Endothelial cell of umbilical vein (primary cell): Measurements from ENCODE around the gene ZDHHC13. TPM values are rescaled to one million over a fixed set of nuclear protein-coding genes. Genes with fewer than 3 reads are reported as not detected.

ENCODE experiments used
- BruUV-seq: library from RNA; stranded (reverse); fragments of 400-500 nt; replicated peaks from 2 replicates; lab custom pipeline; 2021; lab: Mats Ljungman, UMichigan
- CTCF ChIA-PET: fragments of 300-600, 350-600 bp; sonication (Branson Sonifier 250); formaldehyde crosslinking; loops from one replicate; lab custom pipeline; 2021; ENCODE audit warnings: antibody characterized with exemption, inconsistent platforms; lab: Charles Lee
- POLR2A ChIA-PET: fragments of 300-600, 350-600 bp; sonication (Branson Sonifier 250); formaldehyde crosslinking; loops from one replicate; lab custom pipeline; 2021; ENCODE audit warnings: antibody characterized with exemption, inconsistent platforms; lab: Charles Lee
- DNase-seq: peaks from one replicate; pipeline ENCODE4 v3.0.0-alpha.2; 2011; ENCODE audit warnings: low read depth, low spot score
- FAIRE-seq: peaks from 2 replicates; lab custom pipeline; 2011; peaks lifted over from hg19 to GRCh38; lab: Jason Lieb, UNC
- H2AFZ ChIP-seq: 2 replicates; pipeline ENCODE4 v1.6.0; 2012; ENCODE audit warnings: low read depth, low read length, control low read depth, inconsistent platforms
- H3K27ac ChIP-seq: 2 replicates; pipeline ENCODE4 v1.5.1; 2011; ENCODE audit warnings: low read depth, mild to moderate bottlenecking, control low read depth, low read length, moderate library complexity; ENCODE audit not compliant: insufficient read depth
- H3K27me3 ChIP-seq, 2 experiments: 2 replicates each; pipeline versions ENCODE4 v1.6.0 to v1.6.1; 2011; ENCODE audit warnings: low read length in 2 of 2, mixed read lengths in 1 of 2; ENCODE audit not compliant: control insufficient read depth in 2 of 2, insufficient read depth in 2 of 2
- H3K36me3 ChIP-seq, 2 experiments: 2 replicates in 1 of 2; 3 replicates in 1 of 2; pipeline ENCODE4 v1.5.1; 2011; ENCODE audit warnings: low read length in 2 of 2, mild to moderate bottlenecking in 1 of 2, moderate library complexity in 1 of 2; ENCODE audit not compliant: control insufficient read depth in 2 of 2, insufficient read depth in 2 of 2; ENCODE audit errors: extremely low read depth in 1 of 2
- H3K4me1 ChIP-seq: 3 replicates; pipeline ENCODE4 v1.5.1; 2011; ENCODE audit warnings: mild to moderate bottlenecking, low read length; ENCODE audit not compliant: control insufficient read depth, insufficient read depth; ENCODE audit errors: extremely low read depth
- H3K4me2 ChIP-seq: 2 replicates; pipeline ENCODE4 v1.6.1; 2011; ENCODE audit warnings: low read length, control low read depth, mixed read lengths; ENCODE audit not compliant: insufficient read depth
- H3K4me3 ChIP-seq, 3 experiments: fragments of 200-600 bp in 1 of 3; sonication (generic), shearing (Covaris generic) in 1 of 3; replicated peaks in 1 of 3; 2 replicates each; pipeline ENCODE4 v1.5.1; 2011 to 2016; ENCODE audit warnings: control low read depth in 3 of 3, low read length in 3 of 3, mild to moderate bottlenecking in 2 of 3, inconsistent platforms in 1 of 3, low read depth in 1 of 3, moderate library complexity in 1 of 3; ENCODE audit not compliant: insufficient read depth in 1 of 3
- H3K79me2 ChIP-seq: 2 replicates; pipeline ENCODE4 v1.6.0; 2012; ENCODE audit warnings: low read length, inconsistent platforms; ENCODE audit not compliant: control insufficient read depth, insufficient read depth
- H3K9ac ChIP-seq: replicated peaks from 2 replicates; pipeline ENCODE3; 2011; ENCODE audit warnings: low read length, control low read depth; ENCODE audit not compliant: insufficient read depth; ENCODE audit errors: extremely low read depth
- H3K9me1 ChIP-seq: replicated peaks from 3 replicates; pipeline ENCODE4 v1.6.0; 2011; ENCODE audit warnings: mild to moderate bottlenecking, low read length; ENCODE audit not compliant: control insufficient read depth, insufficient read depth; ENCODE audit errors: extremely low read depth
- H3K9me3 ChIP-seq: replicated peaks from 2 replicates; pipeline ENCODE4 v1.5.1; 2012; ENCODE audit warnings: low read length, inconsistent platforms; ENCODE audit not compliant: control insufficient read depth, insufficient read depth
- H4K20me1 ChIP-seq: replicated peaks from 2 replicates; pipeline ENCODE3; 2011; ENCODE audit warnings: mild to moderate bottlenecking, low read length; ENCODE audit not compliant: control insufficient read depth, insufficient read depth; ENCODE audit errors: extremely low read depth
- EZH2 ChIP-seq: IDR thresholded peaks from 2 replicates; pipeline ENCODE4 v1.6.1; 2012; ENCODE audit warnings: borderline replicate concordance, low read depth, mild to moderate bottlenecking, moderate library complexity, low read length, inconsistent platforms; ENCODE audit not compliant: severe bottlenecking
- FOS ChIP-seq: IDR thresholded peaks from 2 replicates; pipeline ENCODE4 v1.6.1; 2011; ENCODE audit warnings: mild to moderate bottlenecking, low read length, moderate library complexity, borderline replicate concordance; ENCODE audit not compliant: insufficient read depth
- GATA2 ChIP-seq: IDR thresholded peaks from 2 replicates; pipeline ENCODE4 v1.7.0; 2011; ENCODE audit warnings: low read depth, mild to moderate bottlenecking, moderate library complexity, mixed read lengths, low read length; ENCODE audit not compliant: insufficient read length, insufficient read depth
- JUN ChIP-seq: IDR thresholded peaks from 2 replicates; pipeline ENCODE4 v1.6.1; 2011; ENCODE audit warnings: borderline replicate concordance, low read depth; ENCODE audit not compliant: insufficient read length, insufficient read depth
- MYC ChIP-seq: IDR thresholded peaks from one replicate; pipeline ENCODE4 v1.6.1; 2011; ENCODE audit warnings: mild to moderate bottlenecking, low read depth, low read length
- POLR2A ChIP-seq: IDR thresholded peaks from 2 replicates; pipeline ENCODE4 v1.6.1; 2012; ENCODE audit warnings: low read depth, mild to moderate bottlenecking, control low read depth, low read length
- POLR2AphosphoS5 ChIP-seq: IDR thresholded peaks from 2 replicates; pipeline ENCODE4 v1.6.1; 2012; ENCODE audit warnings: low read depth, mild to moderate bottlenecking, control low read depth, low read length, moderate library complexity; ENCODE audit not compliant: insufficient read depth
- dilution Hi-C: fragments of 300-500 bp; cut with MboI; formaldehyde crosslinking; loops from one replicate; pipeline ENCODE4 v1.15.0; 2019; ENCODE audit warnings: low sequenced_read_pairs; ENCODE audit not compliant: extremely low pct_ligation_motif_present
- intact Hi-C: fragments of 100-400 bp; cut with micrococcal nuclease; formaldehyde crosslinking; loops from one replicate; pipeline ENCODE4 v1.10.0; 2022
- polyA plus RNA-seq, 4 experiments: library from polyadenylated mRNA; depleted of rRNA in 3 of 4; stranded (reverse) in 3 of 4; unstranded in 1 of 4; fragments of >200 nt; gene quantifications; 2 replicates each; pipeline versions ENCODE4 v1.2.1 to v1.2.3, GENCODE V29; 2011 to 2012; ENCODE audit warnings: missing spikeins in 1 of 4
- total RNA-seq: library from RNA; stranded (reverse); gene quantifications from 2 replicates; pipeline ENCODE4 v1.2.3, GENCODE V29; 2021
- TF ChIP-seq, protein P1 (sequence below), 2 donors: IDR thresholded peaks; 1 replicate in 1 of 2; 2 replicates in 1 of 2; pipeline ENCODE4 v1.5.1; 2011; ENCODE audit warnings: low read length in 2 of 2, mild to moderate bottlenecking in 2 of 2, moderate library complexity in 2 of 2, control low read depth in 1 of 2, inconsistent platforms in 1 of 2, low read depth in 1 of 2; ENCODE audit not compliant: insufficient read depth in 1 of 2; ENCODE audit errors: extremely low read depth in 1 of 2

ZDHHC13 gene
- total and polyA plus RNA-seq, 2 donors (not counting 3 experiments of a cell fraction or from before 2014, with no cell fraction given) = 37.4 to 52.9 TPM

GRCh38 chr11:19102521-19102900 lies 14.5 kb upstream of the ZDHHC13 start:
- Histone ChIP-seq H2AFZ (no peak overlapping the region), H3K4me3 (no peak overlapping the region), H3K27me3 (no peaks in the 10 kb centered on the region), H3K27ac (no peak overlapping the region), H3K79me2 (no peaks in the 10 kb centered on the region), H3K4me1 (peaks cover 19% of the 10 kb centered on the region), H3K9me1 (no peaks in the 10 kb centered on the region), H3K4me2 (no peak overlapping the region), H3K36me3 (no peaks in the 10 kb centered on the region), H3K9me3 (no peaks in the 10 kb centered on the region), H3K9ac (no peak overlapping the region), H4K20me1 (no peaks in the 10 kb centered on the region)
- dilution Hi-C loops = no loop called here
- BruUV-seq = no TSS peak
- TF ChIP-seq POLR2AphosphoS5 (no peak), JUN (no peak), GATA2 (no peak), POLR2A (no peak), EZH2 (no peak), MYC (no peak), FOS (no peak)
- TF ChIP-seq, protein P1, sequence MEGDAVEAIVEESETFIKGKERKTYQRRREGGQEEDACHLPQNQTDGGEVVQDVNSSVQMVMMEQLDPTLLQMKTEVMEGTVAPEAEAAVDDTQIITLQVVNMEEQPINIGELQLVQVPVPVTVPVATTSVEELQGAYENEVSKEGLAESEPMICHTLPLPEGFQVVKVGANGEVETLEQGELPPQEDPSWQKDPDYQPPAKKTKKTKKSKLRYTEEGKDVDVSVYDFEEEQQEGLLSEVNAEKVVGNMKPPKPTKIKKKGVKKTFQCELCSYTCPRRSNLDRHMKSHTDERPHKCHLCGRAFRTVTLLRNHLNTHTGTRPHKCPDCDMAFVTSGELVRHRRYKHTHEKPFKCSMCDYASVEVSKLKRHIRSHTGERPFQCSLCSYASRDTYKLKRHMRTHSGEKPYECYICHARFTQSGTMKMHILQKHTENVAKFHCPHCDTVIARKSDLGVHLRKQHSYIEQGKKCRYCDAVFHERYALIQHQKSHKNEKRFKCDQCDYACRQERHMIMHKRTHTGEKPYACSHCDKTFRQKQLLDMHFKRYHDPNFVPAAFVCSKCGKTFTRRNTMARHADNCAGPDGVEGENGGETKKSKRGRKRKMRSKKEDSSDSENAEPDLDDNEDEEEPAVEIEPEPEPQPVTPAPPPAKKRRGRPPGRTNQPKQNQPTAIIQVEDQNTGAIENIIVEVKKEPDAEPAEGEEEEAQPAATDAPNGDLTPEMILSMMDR (IDR thresholded peaks at IDR 0.05; ENCODE audit: extremely low read depth in 1 of 2, insufficient read depth in 1 of 2, low read depth in 1 of 2, low read length in 2 of 2) = no peak
- POLR2A ChIA-PET = interaction anchor here (0.7 to 1.3 kb wide), 3 partner anchors 9 to 15 kb away, joined by 3 to 5 read pairs (median 3); no protein-coding TSS in a partner anchor
- intact Hi-C loops = no loop called here
- CTCF ChIA-PET = interaction anchor here (0.9 to 2.5 kb wide), 6 partner anchors 14 to 39 kb away, joined by 3 to 20 read pairs (median 4); partner anchors contain the start of gene ZDHHC13
- FAIRE-seq = no peak
- DNase-seq = no peak
